Measurements from ENCODE around the gene SLC14A1.

The SLC14A1 gene

GRCh38 chr18:45760462-45761036 is 36.6 kb downstream of the SLC14A1 start:
- no peak for DNase-seq

- DNase-seq, result no peak
These were observed 37.6 kb downstream of the SLC14A1 start for GRCh38 chr18:45761512-45762114.

- no peak for DNase-seq
These were observed 40.2 kb downstream of the SLC14A1 start for GRCh38 chr18:45764000-45764686.

GRCh38 chr18:45765796-45766195 is 41.8 kb downstream of the SLC14A1 start:
- DNase-seq, result no peak

- DNase-seq, result no peak
These were observed 47.9 kb downstream of the SLC14A1 start for GRCh38 chr18:45771587-45772480.

- DNase-seq, result no peak
These were observed 50.1 kb downstream of the SLC14A1 start for GRCh38 chr18:45774065-45774521.

GRCh38 chr18:45775241-45775676 is 51.3 kb downstream of the SLC14A1 start:
- DNase-seq, result peak; percentile 84 to 85

GRCh38 chr18:45775743-45776142 is 51.8 kb downstream of the SLC14A1 start:
- DNase-seq, result no peak

GRCh38 chr18:45777393-45777792 is 53.4 kb downstream of the SLC14A1 start:
- no peak for DNase-seq

- DNase-seq, result no peak
These were observed 56.6 kb downstream of the SLC14A1 start for GRCh38 chr18:45780568-45780967.

- no peak for DNase-seq
These were observed 58.7 kb downstream of the SLC14A1 start for GRCh38 chr18:45782662-45783061.

GRCh38 chr18:45783097-45784075 is 59.4 kb downstream of the SLC14A1 start:
- no peak for DNase-seq

- DNase-seq, result no peak
These were observed 61.2 kb downstream of the SLC14A1 start for GRCh38 chr18:45785134-45785533.

- no peak for DNase-seq
These were observed 63.0 kb downstream of the SLC14A1 start for GRCh38 chr18:45786941-45787340.

GRCh38 chr18:45787346-45787745 is 63.4 kb downstream of the SLC14A1 start:
- DNase-seq, result no peak

- no peak for DNase-seq
These were observed 64.9 kb downstream of the SLC14A1 start for GRCh38 chr18:45788861-45789260.

- no peak for DNase-seq
These were observed 68.7 kb downstream of the SLC14A1 start for GRCh38 chr18:45792506-45793263.

- no peak for DNase-seq
These were observed 69.4 kb downstream of the SLC14A1 start for GRCh38 chr18:45793264-45793965.

GRCh38 chr18:45801416-45802004 is 77.5 kb downstream of the SLC14A1 start:
- no peak for DNase-seq

Data from activated T-cell treated with anti-CD3 and anti-CD28 coated beads, Interleukin-2, amount 50 U/mL, for 48 hours (primary cell).